CD8-positive, alpha-beta memory T cell (primary cell): ENCODE data around the gene BCAR3. TPM values are rescaled to one million over a fixed set of nuclear protein-coding genes. Genes with fewer than 3 reads are reported as not detected.

ENCODE experiments used
- CTCF ChIA-PET: fragments of 350-600 bp; sonication (Branson Sonifier 250); formaldehyde crosslinking; loops from one replicate; lab custom pipeline; 2021; ENCODE audit warnings: antibody characterized with exemption; lab: Charles Lee
- POLR2A ChIA-PET: fragments of 350-600 bp; sonication (Branson Sonifier 250); formaldehyde crosslinking; loops from one replicate; lab custom pipeline; 2021; ENCODE audit warnings: antibody characterized with exemption; lab: Charles Lee
- DNase-seq, 5 donors: peaks; one replicate each; pipeline versions ENCODE4 v3.0.0 to v3.0.0-alpha.2; 2020 to 2022; ENCODE audit warnings: mixed read lengths in 1 of 5
- H3K27ac ChIP-seq: one replicate; pipeline ENCODE4 v1.7.0; 2013; ENCODE audit warnings: low read depth, mild to moderate bottlenecking, low read length, moderate library complexity
- H3K27me3 ChIP-seq: 2 replicates; pipeline ENCODE4 v1.7.0; 2013; ENCODE audit warnings: low read length, mild to moderate bottlenecking; ENCODE audit not compliant: insufficient read depth, poor library complexity, severe bottlenecking
- H3K36me3 ChIP-seq: 2 replicates; pipeline ENCODE4 v1.7.0; 2013; ENCODE audit warnings: mild to moderate bottlenecking, low read length, moderate library complexity; ENCODE audit not compliant: insufficient read depth
- H3K4me1 ChIP-seq: 2 replicates; pipeline ENCODE4 v1.7.0; 2013; ENCODE audit warnings: mild to moderate bottlenecking, low read length, moderate library complexity; ENCODE audit not compliant: insufficient read depth
- H3K4me3 ChIP-seq: 2 replicates; pipeline ENCODE4 v1.7.0; 2013; ENCODE audit warnings: mild to moderate bottlenecking, low read length
- H3K9me3 ChIP-seq: 2 replicates; pipeline ENCODE4 v1.7.0; 2013; ENCODE audit warnings: mild to moderate bottlenecking, low read length
- H3K27ac Mint-ChIP-seq, 8 donors: one replicate each; pipeline ENCODE4 v1.8.0; 2020 to 2021; ENCODE audit warnings: mixed read lengths in 8 of 8, mild to moderate bottlenecking in 6 of 8, inconsistent platforms in 3 of 8, moderate library complexity in 3 of 8
- H3K27me3 Mint-ChIP-seq, 2 donors: one replicate each; pipeline ENCODE4 v1.8.0; 2020 to 2021; ENCODE audit warnings: mixed read lengths in 2 of 2, mild to moderate bottlenecking in 1 of 2, moderate library complexity in 1 of 2
- H3K36me3 Mint-ChIP-seq, 3 donors: one replicate each; pipeline ENCODE4 v1.8.0; 2020 to 2021; ENCODE audit warnings: mixed read lengths in 3 of 3, inconsistent platforms in 1 of 3, mild to moderate bottlenecking in 1 of 3
- H3K4me1 Mint-ChIP-seq, 3 donors: one replicate each; pipeline ENCODE4 v1.8.0; 2020 to 2021; ENCODE audit warnings: mixed read lengths in 3 of 3, inconsistent platforms in 1 of 3, mild to moderate bottlenecking in 1 of 3
- H3K4me3 Mint-ChIP-seq, 7 donors: one replicate each; pipeline ENCODE4 v1.8.0; 2020 to 2021; ENCODE audit warnings: mixed read lengths in 7 of 7, mild to moderate bottlenecking in 6 of 7, moderate library complexity in 4 of 7, inconsistent platforms in 2 of 7
- H3K9me3 Mint-ChIP-seq, 5 donors: one replicate each; pipeline ENCODE4 v1.8.0; 2020 to 2022; ENCODE audit warnings: mixed read lengths in 5 of 5, mild to moderate bottlenecking in 3 of 5, moderate library complexity in 2 of 5, inconsistent platforms in 1 of 5
- polyA plus RNA-seq: library from polyadenylated mRNA; unstranded; fragments of 300-500 nt; fragmentation: Illumina TruSeq; gene quantifications from one replicate; pipeline ENCODE4 v1.2.3, GENCODE V29; 2021
- total RNA-seq, 2 experiments: library from RNA; stranded (reverse); gene quantifications; one replicate each; pipeline ENCODE4 v1.2.3, GENCODE V29; 2021

Gene BCAR3
- total and polyA plus RNA-seq, 3 experiments from 2014 or later, result 0.32 to 0.77 (median 0.62) TPM

DNA sequence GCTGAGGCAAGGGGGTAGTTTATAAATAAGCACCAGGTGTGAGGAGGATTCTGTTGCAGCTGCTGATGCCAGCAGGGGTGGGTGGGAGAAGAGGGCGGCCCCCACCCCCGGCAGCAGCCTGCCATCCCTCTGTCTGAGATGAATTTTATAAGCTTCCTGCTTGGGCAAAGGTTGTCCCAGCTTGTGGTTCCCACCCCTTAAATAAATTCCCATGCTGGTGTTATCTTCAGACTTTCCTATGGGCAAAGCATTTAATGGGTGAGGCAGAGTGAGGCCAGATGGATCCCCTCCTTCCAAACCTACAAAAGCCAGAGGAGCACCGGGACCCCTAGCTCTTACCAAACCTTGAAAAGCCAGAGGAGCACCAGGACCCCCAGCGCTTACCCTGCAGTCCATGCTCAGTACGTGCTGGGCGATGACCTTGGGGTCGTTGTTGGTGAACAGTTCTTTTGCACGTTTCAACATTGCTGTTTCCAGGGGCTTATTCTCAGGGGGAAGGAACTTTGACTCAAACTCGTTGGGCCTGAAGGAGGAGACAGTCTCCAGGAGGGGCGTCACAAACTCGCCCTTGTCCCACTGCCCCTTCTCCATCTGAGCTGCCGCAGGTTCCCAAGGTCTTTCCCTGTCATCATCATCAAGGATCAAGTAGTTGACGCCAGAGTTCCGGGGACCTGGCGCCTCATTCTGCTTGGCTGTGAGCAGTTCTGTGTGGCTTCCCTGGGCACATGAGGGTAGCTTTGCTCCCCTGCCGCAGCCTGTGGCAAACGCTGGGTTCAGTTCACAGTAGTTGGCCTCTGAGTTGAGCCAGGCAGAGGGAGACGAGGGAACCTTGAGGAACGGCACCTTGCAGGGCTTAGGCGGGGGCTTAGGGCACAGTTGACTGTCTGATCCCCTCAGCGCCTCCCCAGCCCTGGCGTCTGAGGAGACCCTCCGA is 99.5 kb downstream of the BCAR3 start:
- H3K9me3 Mint-ChIP-seq, result no peaks in the 10 kb centered on the region
- no peaks in the 10 kb centered on the region for H3K4me1 Mint-ChIP-seq

DNA sequence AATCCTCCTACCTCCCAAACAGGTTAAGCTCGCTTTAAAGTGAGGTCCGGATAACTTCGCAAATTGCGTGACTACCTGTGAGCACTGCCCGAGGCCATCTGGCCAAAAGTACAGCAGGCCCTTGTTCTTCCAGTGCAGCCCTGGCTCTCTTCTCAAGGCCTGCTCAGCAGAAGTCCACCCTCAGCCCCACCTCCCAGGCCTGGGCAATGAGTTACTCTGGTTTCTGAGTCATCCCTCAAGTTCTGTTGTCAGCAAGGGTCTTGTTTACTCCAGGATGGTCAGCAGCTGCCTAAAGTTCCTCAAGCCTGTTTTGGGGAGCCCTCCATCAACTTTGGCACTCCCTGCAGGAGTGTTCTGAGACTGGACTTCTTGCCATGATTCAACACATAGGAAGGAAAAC is 101.7 kb downstream of the BCAR3 start:
- DNase-seq, result no peak
- no peaks in the 10 kb centered on the region for H3K36me3 Mint-ChIP-seq
- H3K4me3 Mint-ChIP-seq, result no peak overlapping the region
- no peaks in the 10 kb centered on the region for H3K4me1 Mint-ChIP-seq
- ChIA-PET POLR2A (no interaction called here), CTCF (no interaction called here)
- H3K4me3 ChIP-seq, result no peak overlapping the region
- no peaks in the 10 kb centered on the region for H3K27me3 ChIP-seq
- H3K9me3 ChIP-seq, result no peaks in the 10 kb centered on the region
- no peaks in the 10 kb centered on the region for H3K4me1 ChIP-seq
- no peaks in the 10 kb centered on the region for H3K9me3 Mint-ChIP-seq
- H3K27me3 Mint-ChIP-seq, result peaks cover 0 to 1% of the 10 kb centered on the region in 2 donors
- no peaks in the 10 kb centered on the region for H3K36me3 ChIP-seq
- no peak overlapping the region for H3K27ac ChIP-seq
- H3K27ac Mint-ChIP-seq, result no peak overlapping the region

More for the DNA sequence above, 99.5 kb downstream of the BCAR3 start:
- Histone ChIP-seq H3K4me1 (no peaks in the 10 kb centered on the region), H3K27me3 (no peaks in the 10 kb centered on the region), H3K27ac (no peak overlapping the region), H3K4me3 (no peak overlapping the region), H3K9me3 (no peaks in the 10 kb centered on the region), H3K36me3 (no peaks in the 10 kb centered on the region)
- H3K36me3 Mint-ChIP-seq, result no peaks in the 10 kb centered on the region
- H3K27ac Mint-ChIP-seq, result no peak overlapping the region
- CTCF ChIA-PET, result no interaction called here
- DNase-seq, result no peak
- no peak overlapping the region for H3K4me3 Mint-ChIP-seq
- POLR2A ChIA-PET, result no interaction called here
- peaks cover 0 to 1% of the 10 kb centered on the region in 2 donors for H3K27me3 Mint-ChIP-seq

DNA sequence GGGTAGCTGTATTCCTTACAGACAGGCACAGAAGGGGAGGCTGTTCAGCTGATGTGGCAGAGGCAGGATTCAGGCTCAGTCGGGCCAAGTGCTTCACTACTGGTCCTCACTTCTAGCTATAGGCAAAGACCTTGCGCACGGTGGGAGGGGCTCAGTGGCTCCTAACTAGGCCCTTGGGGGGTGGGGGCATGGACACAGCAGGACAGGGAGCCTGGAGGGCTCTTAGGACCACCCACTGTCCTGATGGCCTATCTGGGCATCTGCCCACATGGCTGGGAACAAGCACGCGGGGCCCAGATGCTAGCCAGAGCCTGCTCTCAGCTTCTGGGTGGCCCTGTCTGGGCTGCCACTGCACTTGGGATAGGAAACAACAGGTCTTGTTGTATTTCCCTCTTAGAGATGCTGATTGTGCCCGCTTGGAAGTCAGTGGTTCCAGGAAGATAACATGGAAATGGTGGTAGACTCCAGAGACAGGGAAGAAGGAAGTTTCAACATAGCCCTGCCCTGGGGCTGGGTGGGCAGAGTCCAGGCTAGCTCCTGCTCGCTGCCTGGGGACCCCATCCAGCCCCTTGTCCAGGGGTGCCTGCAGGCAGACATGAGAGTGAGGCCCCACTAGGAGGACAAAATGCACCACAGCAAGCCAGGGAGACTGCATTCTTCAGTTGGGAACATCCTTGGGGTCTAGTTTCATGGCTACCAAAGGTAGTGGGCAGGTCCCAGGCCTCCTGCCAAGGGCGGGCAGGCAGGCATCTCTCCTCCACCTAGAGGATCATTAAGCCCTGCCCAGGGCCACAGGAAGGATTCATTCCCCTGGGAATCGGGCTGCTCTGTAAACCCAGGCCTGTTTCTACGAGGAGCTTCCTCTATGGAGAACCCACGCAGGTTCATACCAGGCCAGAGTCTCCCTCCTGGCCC is 102.5 kb downstream of the BCAR3 start:
- H3K27me3 Mint-ChIP-seq, result no peaks in the 10 kb centered on the region
- no peaks in the 10 kb centered on the region for H3K4me1 Mint-ChIP-seq
- no peak overlapping the region for H3K4me3 Mint-ChIP-seq
- H3K4me1 ChIP-seq, result no peaks in the 10 kb centered on the region
- CTCF ChIA-PET, result no interaction called here
- no peaks in the 10 kb centered on the region for H3K36me3 Mint-ChIP-seq
- no peaks in the 10 kb centered on the region for H3K27me3 ChIP-seq
- H3K27ac Mint-ChIP-seq, result no peak overlapping the region
- H3K9me3 ChIP-seq, result no peaks in the 10 kb centered on the region
- H3K9me3 Mint-ChIP-seq, result no peaks in the 10 kb centered on the region
- H3K36me3 ChIP-seq, result no peaks in the 10 kb centered on the region
- POLR2A ChIA-PET, result no interaction called here
- no peak overlapping the region for H3K4me3 ChIP-seq
- no peak for DNase-seq
- H3K27ac ChIP-seq, result no peak overlapping the region

DNA sequence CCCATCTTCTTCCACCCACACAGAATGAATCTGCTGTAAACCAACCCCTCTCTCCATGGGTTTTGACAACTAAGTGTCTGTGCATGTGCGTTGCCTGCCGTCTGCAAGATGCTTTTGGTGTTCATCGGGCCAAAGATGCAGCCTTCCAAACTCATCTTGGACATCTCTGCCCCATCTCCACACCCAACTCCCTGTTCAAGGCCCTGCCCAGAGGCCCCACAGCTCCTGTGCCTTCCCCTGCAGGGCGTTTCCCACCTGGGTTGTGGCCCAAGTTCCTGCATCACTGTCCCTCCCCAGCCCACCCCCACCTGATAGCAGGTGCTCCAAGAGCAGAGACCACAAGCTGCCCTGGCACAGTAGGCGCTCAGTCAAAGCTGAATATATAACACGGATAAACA is 103.2 kb downstream of the BCAR3 start:
- Mint-ChIP-seq H3K9me3 (no peaks in the 10 kb centered on the region), H3K4me1 (no peaks in the 10 kb centered on the region), H3K4me3 (no peak overlapping the region), H3K27ac (no peak overlapping the region), H3K27me3 (no peaks in the 10 kb centered on the region), H3K36me3 (no peaks in the 10 kb centered on the region)
- DNase-seq, result no peak
- Histone ChIP-seq H3K4me1 (no peaks in the 10 kb centered on the region), H3K27ac (no peak overlapping the region), H3K27me3 (no peaks in the 10 kb centered on the region), H3K4me3 (no peak overlapping the region), H3K36me3 (no peaks in the 10 kb centered on the region), H3K9me3 (no peaks in the 10 kb centered on the region)
- ChIA-PET POLR2A (no interaction called here), CTCF (no interaction called here)

DNA sequence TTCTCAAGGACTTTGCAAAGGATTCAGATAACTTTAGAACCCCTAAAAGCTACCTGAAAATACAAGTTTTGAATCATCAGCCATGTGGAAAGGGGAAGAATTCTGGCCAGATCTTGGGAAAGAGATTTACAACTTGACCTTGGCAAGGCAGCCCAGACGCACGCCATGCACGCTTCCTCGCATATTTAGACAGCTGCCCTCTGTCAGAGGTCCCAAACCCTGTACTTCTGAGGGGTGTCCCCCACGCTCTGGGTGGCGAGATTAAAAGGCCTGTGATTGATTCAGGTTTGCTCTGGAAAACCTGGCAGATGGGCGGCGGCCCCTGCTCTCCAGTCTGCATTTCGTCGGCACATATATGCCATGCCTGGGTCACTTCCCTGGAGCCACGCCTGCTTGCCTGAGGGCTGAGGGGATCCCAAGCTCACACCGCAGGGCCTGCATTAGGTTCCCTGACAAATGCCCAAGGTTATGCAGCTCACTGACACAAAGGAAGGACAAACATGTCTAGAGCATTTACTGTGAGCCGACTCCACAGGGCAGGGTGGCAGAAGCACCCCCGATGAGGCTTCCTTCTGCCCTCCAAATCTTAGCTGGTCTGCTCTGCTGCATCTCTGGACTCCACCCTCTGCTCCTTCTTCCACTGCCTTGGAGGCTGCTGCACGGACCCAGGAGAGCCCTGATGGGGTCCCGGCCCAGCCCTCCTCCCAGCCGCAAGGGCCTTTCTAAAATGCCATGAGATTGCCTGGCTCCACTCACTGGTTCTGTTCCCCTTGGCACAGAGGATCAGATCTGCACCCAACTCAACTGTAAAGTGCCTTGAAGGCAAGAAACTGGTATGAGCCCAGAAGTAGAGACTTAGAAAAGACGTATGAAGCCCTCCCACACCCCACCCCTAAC is 103.9 kb downstream of the BCAR3 start:
- H3K9me3 Mint-ChIP-seq, result no peaks in the 10 kb centered on the region
- ChIA-PET CTCF (no interaction called here), POLR2A (no interaction called here)
- H3K4me3 Mint-ChIP-seq, result no peak overlapping the region
- Histone ChIP-seq H3K9me3 (no peaks in the 10 kb centered on the region), H3K4me1 (no peaks in the 10 kb centered on the region), H3K36me3 (no peaks in the 10 kb centered on the region), H3K4me3 (no peak overlapping the region), H3K27ac (no peak overlapping the region), H3K27me3 (no peaks in the 10 kb centered on the region)
- H3K27me3 Mint-ChIP-seq, result no peaks in the 10 kb centered on the region
- no peak for DNase-seq
- H3K36me3 Mint-ChIP-seq, result no peaks in the 10 kb centered on the region
- H3K27ac Mint-ChIP-seq, result no peak overlapping the region
- no peaks in the 10 kb centered on the region for H3K4me1 Mint-ChIP-seq

DNA sequence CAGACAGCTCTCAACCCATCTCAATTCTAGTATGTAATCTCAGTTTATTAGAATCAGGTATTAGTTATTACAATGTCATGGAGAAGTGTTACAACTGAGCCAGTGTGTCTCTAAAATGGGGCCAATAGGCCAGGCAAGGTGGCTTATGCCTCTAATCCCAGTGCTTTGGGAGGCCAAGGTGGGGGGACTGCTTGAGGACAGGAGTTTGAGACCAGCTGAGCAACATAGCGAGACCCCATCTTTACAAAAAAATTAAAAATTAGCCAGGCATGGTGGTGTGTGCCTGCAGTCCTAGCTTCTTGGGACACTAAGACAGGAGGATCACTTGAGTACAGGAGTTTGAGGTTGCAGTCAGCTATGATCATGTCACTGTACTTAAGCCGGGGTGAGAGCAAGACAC is 104.9 kb downstream of the BCAR3 start:
- H3K4me3 Mint-ChIP-seq, result no peak overlapping the region
- no peaks in the 10 kb centered on the region for H3K27me3 ChIP-seq
- CTCF ChIA-PET, result no interaction called here
- no peaks in the 10 kb centered on the region for H3K36me3 ChIP-seq
- H3K9me3 Mint-ChIP-seq, result no peaks in the 10 kb centered on the region
- H3K27ac Mint-ChIP-seq, result no peak overlapping the region
- no peaks in the 10 kb centered on the region for H3K9me3 ChIP-seq
- H3K27me3 Mint-ChIP-seq, result no peaks in the 10 kb centered on the region
- no peaks in the 10 kb centered on the region for H3K36me3 Mint-ChIP-seq
- H3K4me1 Mint-ChIP-seq, result no peaks in the 10 kb centered on the region
- H3K4me1 ChIP-seq, result no peaks in the 10 kb centered on the region
- no peak for DNase-seq
- H3K27ac ChIP-seq, result no peak overlapping the region
- H3K4me3 ChIP-seq, result no peak overlapping the region
- POLR2A ChIA-PET, result no interaction called here

DNA sequence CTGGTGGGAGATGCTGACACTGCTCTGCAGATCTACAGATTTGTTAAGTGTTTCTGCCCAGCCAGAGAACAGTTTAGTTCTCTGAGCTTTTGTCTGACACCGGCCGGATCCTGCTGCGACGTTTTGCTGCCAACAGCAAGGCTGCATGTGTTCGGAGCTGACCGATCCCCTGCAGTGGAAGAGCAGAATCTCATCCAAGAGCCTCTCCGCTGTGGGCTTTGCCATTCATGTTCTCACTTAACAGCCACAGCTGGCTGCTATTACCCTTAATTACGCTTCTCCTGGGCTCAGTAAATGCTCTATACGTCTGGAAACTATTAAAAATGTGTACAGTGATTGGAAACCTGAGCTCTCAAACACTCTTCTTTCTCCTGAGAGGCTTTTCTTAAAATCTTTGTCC is 105.3 kb downstream of the BCAR3 start:
- Histone ChIP-seq H3K36me3 (no peaks in the 10 kb centered on the region), H3K9me3 (no peaks in the 10 kb centered on the region), H3K27ac (no peak overlapping the region), H3K27me3 (no peaks in the 10 kb centered on the region), H3K4me3 (no peak overlapping the region), H3K4me1 (no peaks in the 10 kb centered on the region)
- Mint-ChIP-seq H3K4me3 (no peak overlapping the region), H3K36me3 (no peaks in the 10 kb centered on the region), H3K27me3 (no peaks in the 10 kb centered on the region), H3K4me1 (no peaks in the 10 kb centered on the region), H3K9me3 (no peaks in the 10 kb centered on the region), H3K27ac (no peak overlapping the region)
- POLR2A ChIA-PET, result no interaction called here
- CTCF ChIA-PET, result no interaction called here
- no peak for DNase-seq
